ENCODE results near the gene SNAP25.

The SNAP25 gene

GRCh38 chr20:10263385-10264165 is 44.9 kb downstream of the SNAP25 start:
- DNase-seq (ENCODE audit: low read depth): no peak

DNA sequence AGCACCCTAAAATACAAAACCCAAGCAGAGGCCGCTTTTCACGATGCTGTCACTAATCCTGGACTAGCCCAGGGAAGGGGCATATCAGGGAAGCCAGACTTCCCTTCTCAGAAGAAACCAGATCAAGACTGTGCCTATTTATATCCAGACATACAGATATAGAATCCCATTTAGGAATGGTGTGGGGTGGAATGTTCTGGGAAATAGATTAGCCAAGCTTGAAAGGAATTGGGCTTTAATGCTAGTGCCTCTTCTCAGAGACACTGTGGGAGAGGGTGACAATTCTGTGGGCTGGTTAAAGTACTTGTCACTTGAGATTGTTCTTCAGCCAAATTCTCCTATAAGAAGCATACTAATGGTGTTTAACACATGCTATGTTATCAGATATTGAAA is 45.5 kb downstream of the SNAP25 start:
- DNase-seq (ENCODE audit: low read depth): no peak

DNA sequence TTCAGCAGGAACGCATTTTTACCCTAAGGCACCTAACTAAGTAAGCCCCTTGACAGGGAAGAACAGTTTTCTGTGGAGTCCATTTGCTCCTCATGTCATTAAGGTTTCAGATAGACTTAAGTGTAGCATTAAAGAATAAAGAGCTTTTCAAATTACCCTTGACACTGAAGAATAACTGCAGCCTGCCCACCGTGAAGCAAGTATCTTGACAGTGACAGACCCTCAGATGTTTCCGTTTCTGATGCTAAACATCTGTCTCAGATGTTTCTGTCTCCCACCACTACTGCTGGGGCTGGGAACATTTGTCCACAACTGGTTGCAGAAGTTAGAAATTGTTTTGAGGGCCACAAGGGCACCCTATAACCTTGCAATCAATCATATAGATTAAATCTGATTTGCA is 50.0 kb downstream of the SNAP25 start:
- DNase-seq (ENCODE audit: low read depth): no peak

- DNase-seq (ENCODE audit: low read depth): no peak
These were observed 52.0 kb downstream of the SNAP25 start for GRCh38 chr20:10270630-10271029.

- no peak for DNase-seq (ENCODE audit: low read depth)
These were observed 53.0 kb downstream of the SNAP25 start for GRCh38 chr20:10271494-10272219.

- DNase-seq (ENCODE audit: low read depth): no peak
These were observed 58.4 kb downstream of the SNAP25 start for GRCh38 chr20:10276878-10277580.

GRCh38 chr20:10277616-10278015 is 59.0 kb downstream of the SNAP25 start:
- DNase-seq (ENCODE audit: low read depth): no peak

- no peak for DNase-seq (ENCODE audit: low read depth)
These were observed 59.8 kb downstream of the SNAP25 start for GRCh38 chr20:10278412-10278811.

GRCh38 chr20:10280018-10280908 is 61.6 kb downstream of the SNAP25 start:
- DNase-seq (ENCODE audit: low read depth): no peak

- no peak for DNase-seq (ENCODE audit: low read depth)
These were observed 63.3 kb downstream of the SNAP25 start for GRCh38 chr20:10281911-10282310.

DNA sequence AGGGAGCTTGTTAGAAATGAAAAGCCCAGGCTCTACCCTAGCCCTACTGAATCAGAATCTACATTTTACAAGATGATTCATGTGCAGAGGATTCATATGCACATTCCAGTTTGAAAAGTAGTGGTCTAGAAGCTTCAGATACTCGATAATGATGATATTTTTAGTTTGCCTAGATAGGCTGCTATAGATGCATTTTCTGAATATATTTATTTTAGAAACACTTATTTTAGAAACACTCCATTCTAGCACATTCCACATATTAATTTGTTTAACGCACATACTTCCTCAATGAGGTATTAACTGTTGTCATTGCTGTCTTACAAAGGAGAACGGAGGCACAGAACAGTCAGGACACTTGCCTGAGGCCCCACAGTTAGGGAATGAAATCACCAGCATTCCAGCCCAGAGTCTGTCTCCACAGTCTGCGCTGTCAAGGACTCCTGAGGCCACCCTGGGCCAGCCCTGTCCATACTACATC is 64.4 kb downstream of the SNAP25 start:
- DNase-seq (ENCODE audit: low read depth): no peak

- DNase-seq (ENCODE audit: low read depth): no peak
These were observed 67.7 kb downstream of the SNAP25 start for GRCh38 chr20:10286356-10286755.

DNA sequence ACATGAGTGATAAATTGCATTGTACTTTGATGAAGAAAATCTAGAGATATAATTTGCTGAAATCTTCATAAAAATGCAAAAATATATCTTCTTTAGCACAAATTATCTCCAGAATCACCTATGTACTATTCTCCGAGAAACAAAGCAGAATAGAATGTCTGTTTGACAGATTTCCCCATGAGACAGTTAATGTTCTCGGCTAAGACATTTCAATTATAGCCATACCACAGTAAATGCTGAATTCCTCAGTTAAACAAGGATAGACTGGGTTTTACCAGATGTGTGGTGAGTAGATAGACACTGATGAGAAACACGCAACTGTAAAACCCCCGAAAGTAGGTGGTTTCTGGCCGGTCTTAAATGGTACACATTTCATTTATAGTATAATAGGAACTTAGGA is 69.8 kb downstream of the SNAP25 start:
- no peak for DNase-seq (ENCODE audit: low read depth)

DNA sequence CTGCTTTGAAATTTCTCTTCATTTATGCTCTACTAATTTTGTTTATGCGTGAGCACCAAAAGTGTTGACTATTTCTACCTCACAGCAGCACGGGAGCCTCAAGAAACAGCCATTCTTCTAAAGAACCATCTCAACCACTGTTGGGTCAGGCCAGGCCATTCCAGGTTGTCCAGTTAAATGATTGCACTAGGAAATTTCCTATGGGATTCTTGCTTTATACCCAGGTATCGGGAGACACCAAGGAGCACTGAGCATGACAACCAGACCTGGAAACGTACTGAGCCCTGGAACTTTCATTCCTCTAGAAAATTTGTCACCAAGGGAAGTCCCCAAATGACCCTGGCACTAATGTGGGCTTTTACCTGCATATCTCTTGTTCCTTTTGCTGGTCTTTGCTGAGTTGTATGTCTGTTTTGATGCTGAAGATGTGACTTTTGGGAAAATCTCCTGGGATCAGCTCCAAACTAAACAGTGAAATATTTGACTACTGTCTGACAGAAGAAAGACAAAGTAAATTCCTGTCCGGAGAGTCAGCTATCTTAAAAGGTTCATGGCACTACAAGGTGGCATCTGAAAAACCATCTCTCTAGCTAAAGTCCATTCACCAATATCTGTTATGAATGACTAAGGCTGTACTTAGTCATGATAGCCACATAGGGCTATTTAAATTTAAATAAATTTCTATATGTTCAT is 70.5 kb downstream of the SNAP25 start:
- no peak for DNase-seq (ENCODE audit: low read depth)

- DNase-seq (ENCODE audit: low read depth): no peak
These were observed 73.1 kb downstream of the SNAP25 start for GRCh38 chr20:10291568-10292248.

GRCh38 chr20:10297223-10297622 is 78.6 kb downstream of the SNAP25 start:
- DNase-seq (ENCODE audit: low read depth): no peak

- no peak for DNase-seq (ENCODE audit: low read depth)
These were observed 79.1 kb downstream of the SNAP25 start for GRCh38 chr20:10297684-10298240.

GRCh38 chr20:10300582-10301446 is 82.2 kb downstream of the SNAP25 start:
- DNase-seq (ENCODE audit: low read depth): no peak

DNA sequence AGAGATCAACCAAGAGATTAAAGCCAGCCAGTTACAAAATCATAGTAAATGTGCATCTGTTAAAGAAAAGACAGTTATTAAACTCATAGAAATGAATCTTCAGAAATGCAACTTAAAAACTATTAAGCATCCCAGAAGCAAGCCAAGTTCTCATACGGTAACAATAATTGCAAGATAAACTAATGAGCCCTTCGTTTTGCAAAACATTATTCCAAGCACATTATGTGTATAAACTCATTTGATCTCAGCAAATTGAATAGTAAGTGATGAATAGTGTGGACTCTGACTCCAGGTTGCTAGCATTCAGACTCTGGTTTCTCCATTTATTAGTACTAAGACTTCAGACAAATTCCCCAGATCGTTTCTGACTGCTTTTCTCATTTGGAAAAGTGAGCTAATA is 85.2 kb downstream of the SNAP25 start:
- DNase-seq (ENCODE audit: low read depth): no peak

Data from fibroblast of the conjunctiva (primary cell).